HS-5 (cell line): ENCODE results near the gene BLOC1S6.

Experiments
- DNase-seq: peaks from one replicate; pipeline ENCODE4 v3.0.0-alpha.2; 2012; ENCODE audit warnings: low read depth

BLOC1S6 gene, protein sequence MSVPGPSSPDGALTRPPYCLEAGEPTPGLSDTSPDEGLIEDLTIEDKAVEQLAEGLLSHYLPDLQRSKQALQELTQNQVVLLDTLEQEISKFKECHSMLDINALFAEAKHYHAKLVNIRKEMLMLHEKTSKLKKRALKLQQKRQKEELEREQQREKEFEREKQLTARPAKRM

DNA sequence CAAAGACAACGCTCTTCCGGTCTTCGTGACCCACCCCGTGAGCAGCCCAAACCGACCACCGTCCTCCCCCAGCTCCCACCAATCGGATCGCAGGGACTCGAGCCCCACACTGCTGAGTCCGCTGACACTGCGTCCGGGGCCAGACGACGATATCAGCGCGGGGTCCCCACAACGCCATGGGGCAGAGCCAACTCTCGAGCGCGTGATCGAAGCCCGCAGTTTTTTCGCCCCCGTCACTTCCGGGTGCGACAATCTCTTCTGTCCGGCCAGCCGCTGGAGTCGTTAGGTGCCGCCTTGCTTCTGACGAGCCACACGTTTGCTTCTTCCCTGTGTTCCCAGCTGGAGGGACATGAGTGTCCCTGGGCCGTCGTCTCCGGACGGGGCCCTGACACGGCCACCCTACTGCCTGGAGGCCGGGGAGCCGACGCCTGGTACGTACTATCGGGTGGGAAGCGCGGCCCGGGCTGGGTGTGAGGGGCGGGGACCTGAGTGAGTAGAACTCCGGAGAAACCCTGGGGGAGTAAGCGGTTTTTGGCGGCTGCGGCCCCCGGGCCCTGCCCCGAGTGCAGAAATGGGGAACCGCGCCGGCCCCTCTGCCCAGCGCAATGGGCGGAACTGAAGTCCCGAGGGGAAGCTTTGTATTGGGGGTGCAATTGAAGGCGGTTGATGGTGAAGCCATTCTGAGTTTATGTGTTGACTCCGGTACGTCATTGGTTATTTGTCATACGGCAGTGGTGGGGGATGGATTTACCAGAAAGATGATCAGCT, at the start of gene BLOC1S6:
BLOC1S6 (plus strand) TSS at position 285 of the 768 bp plus-strand sequence; CDS start at position 350, 65 bp downstream.
- peak; percentile 79 for DNase-seq

DNA sequence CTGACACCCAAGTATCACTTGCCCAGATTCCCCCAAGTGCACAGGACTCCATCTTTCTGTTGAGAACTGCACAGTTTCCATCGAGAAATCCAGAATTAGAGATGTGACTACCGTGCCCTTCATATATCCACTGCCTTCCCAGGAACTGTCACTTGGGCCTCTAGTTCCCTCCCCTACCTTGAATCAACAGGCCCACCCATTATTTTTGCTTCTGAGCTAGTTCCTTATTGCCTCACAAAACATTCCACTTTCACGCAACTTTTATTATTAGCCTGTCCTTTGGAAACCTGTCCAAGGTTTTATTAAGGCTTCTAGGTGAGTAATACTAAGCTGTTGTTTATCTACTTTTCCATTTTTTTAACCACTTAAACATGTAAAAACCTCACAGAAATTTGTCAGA, 47.5 kb upstream of the BLOC1S6 start:
- no peak for DNase-seq

DNA sequence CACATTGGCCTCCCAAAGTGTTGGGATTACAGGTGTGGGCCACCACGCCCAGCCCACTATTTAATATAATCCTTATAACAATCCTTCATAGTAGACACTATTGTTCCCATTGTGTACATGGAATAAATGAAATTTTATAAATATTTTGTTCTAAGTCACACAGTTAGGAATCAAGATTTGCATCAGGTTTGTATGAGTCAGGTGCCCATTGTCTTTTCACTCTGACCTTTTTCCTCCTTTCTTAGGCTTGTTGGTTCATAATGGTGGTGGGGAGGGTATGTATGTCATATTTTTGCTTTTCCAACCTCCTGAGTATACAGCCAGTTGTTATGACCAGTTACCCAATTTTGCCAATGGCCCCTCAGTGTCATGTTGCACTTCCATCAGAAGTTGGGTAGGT, 46.6 kb upstream of the BLOC1S6 start:
- DNase-seq, result no peak

DNA sequence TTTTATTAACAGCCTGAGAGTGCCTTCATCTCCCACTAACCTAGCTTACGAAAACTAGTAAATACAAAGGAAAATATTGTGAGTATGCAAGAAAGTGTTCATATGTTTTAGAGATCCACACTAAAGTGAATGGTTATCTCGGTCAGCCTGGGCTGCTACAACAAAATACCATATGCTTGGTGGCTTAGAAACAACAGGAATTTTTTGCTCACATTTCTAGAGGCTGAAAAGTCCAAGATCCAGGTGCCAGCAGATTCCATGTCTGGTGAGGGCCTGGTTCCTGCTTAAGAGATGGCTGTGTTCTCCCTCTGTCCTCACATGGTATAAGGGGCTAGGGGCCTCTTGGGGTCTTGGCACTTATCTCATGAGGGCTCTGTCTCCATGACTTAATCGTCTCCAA, 44.1 kb upstream of the BLOC1S6 start:
- no peak for DNase-seq

DNA sequence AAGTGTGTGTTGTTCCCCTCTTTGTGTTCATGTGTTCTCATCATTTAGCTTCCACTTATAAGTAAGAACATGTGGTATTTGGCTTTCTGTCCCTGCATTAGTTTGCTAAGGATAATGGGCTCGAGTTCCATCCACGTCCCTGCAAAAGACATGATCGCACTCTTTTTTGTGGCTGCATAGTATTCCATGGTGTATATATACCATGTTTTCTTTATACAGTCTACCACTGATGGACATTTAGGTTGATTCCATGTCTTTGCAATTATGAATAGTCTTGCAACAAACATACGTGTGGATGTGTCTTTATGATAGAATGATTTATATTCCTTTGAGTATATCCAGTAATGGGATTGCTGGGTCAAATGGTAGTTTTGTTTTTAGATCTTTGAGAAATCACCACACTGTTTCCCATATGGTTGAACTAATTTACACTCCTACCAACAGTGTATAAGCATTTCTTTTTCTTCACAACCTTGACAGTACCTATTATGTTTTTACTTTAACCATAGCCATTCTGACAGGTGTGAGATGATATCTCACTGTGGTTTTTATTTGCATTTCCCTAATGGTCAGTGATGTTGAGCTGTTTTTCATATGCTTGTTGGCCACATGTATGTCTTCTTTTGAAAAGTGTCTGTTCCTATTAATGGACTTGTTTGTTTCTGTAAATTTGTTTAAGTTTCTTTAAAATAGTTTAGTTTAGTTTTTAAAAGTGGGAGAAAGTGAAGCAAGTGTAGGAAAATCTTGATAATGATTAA, 42.7 kb upstream of the BLOC1S6 start:
- no peak for DNase-seq

DNA sequence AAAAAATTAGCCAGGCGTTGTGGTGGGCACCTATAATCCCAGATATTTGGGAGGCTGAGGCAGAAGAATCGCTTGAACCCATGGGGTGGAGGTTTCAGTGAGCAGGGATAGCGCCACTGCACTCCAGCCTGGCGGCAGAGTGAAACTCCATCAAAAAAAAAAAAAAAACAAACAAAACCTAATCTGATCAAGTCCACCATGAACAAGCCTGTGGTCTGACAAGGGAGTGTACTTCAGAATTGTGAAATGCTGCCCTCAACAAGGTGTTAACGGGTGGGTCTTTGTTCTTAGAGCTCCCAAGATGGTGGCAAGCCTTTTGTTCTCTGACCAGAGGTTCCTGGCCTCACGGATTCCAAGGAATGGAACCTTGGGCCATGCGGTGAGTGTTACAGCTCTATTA, 40.4 kb upstream of the BLOC1S6 start:
- DNase-seq, result no peak

DNA sequence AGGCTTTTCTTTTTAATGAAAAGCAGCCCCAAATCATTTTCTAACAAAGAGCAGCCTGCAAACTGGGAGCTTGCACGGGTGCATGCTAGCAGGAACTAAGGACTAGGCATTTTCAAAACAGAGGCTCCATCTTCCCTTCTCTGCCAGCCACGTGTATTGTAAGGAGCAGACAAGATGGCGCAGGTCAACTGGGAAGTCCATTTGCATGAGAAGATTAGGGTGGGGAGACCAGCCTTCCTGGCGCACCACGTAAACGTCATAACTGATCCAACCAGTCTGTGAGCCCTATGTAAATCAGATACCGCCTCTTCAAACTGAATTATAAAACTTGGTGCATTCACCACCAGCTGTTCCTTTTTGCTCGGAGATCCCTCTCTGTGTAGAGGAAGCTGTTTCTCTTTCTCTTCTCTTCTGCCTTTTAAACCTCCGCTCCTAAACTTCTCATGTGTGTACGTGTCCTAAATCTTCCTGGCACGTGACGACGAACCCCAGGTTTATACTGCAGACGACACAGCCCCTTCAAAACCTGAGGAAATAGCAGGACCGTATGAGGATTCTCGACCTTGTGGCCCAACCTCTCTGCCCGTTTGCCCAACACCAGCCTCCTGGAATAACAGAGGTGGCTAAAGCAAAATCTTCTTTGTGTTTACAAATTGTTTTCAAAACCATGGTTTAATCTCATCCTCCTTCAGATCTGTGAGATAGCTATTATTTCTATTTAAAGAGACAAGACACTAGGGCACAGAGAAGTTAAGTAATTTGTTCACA, 38.2 kb upstream of the BLOC1S6 start:
- no peak for DNase-seq

DNA sequence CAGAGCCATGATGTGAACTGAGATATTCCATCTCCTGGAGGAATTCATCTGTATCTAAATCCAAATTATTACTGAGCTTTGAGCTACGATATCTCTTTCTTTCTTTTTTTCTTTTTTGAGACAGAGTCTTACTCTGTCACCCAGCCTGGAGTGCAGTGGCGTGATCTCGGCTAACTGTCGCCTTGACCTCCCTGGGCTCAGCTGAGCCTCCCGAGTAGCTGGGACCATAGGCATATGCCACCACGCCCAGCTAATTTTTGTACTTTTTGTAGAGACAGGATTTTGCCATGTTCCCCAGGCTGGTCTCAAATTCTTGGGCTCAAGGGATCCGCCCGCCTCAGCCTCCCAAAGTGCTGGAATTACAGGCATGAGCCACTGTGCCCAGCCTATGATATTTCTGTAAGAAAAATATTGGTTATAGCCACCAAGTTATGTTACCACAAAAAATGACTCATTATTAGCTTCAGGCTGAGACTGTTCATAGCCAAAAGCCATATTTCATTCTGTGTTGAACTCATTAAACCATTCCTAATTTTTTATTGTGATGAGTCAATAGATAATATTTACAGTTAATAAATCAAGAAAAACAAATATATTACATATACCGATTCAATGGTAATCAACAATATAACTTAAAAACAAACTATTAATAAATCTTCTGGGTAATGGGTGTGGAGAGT, 37.5 kb upstream of the BLOC1S6 start:
- DNase-seq, result no peak

DNA sequence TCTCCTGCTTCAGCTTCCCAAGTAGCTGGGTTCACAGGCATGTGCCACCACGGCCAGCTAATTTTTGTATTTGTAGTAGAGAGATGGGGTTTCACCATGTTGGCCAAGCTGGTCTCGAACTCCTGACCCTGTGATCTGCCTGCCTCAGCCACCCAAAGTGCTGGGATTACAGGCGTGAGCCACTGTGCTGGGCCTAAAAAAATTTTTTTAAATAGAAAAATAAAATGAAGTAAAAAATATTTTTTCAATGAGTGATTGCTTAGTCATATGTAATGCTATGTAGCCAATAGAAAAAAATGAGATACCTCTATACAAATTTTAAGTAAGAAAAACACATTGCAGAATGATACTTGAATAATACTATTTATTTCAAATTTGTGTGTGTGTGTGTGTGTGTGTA, 36.7 kb upstream of the BLOC1S6 start:
- peak; percentile 44 for DNase-seq

DNA sequence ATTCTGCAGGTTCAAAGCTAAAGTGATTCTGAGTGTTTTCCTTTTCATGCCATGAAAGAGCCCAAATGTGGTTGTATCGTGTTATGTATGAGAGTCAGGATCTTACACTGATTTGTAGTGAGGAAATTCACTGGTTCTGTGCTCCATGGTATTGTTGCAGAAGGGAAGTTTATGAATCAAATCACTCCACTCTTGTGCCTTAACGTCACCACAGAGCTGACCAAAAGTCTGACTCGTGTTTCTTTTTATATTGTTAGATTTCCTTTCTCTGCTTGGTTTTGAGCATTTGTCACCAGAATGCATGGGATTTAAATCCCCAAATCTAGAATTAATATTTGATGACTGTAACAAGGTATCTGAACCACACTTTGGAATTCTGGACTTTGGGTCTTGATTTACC, 35.5 kb upstream of the BLOC1S6 start:
- DNase-seq, result peak; percentile 18

DNA sequence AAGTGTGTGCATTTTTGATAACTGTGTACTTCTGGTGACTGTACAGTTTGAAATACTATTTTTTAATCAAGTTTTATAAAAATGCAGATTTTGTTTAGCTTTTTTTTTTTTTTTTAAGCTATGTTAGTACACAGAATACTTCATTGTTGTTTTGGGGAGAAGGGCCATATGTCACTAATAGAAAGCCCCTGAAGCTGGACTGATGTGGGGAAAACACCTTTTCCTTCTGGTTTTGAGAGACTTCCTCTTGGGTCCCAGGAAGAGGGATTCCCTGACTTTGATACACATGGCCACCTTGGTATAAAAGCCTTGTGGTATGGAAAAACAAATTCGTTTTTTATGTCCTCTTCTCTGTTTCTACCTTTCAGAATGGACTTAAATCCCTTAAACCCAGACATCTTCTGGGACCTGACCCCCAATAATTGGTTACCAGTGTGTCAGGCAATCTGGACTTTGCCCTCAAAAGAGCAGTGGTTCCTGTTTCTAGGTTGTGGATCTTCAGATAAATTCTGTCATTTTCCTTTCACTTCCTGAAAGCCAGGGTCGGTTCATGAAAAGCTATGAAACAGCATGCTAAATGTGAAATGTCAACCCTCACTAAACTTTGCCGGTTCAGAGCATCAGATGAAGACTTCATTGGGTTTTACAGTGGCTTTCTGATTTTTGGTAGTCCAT, 31.1 kb upstream of the BLOC1S6 start:
- no peak for DNase-seq

DNA sequence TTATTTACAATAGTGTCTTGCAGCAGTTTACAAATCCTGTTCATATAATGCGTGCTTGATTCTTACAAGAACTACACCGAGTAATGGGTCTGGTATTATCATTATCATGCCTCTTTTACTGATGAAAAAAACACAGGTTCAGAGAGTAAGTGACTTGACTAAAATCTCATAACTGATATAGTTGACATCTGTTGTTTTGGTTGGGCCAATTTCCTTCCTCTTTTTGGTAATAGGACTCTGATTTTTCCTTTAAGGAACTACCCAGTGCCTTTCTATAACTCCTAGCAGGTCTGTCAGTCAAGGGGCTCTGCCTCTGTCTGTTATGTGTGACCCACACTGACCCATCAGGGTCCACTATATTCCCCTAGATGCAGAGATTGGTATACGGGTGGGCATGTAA, 14.6 kb upstream of the BLOC1S6 start:
- no peak for DNase-seq

DNA sequence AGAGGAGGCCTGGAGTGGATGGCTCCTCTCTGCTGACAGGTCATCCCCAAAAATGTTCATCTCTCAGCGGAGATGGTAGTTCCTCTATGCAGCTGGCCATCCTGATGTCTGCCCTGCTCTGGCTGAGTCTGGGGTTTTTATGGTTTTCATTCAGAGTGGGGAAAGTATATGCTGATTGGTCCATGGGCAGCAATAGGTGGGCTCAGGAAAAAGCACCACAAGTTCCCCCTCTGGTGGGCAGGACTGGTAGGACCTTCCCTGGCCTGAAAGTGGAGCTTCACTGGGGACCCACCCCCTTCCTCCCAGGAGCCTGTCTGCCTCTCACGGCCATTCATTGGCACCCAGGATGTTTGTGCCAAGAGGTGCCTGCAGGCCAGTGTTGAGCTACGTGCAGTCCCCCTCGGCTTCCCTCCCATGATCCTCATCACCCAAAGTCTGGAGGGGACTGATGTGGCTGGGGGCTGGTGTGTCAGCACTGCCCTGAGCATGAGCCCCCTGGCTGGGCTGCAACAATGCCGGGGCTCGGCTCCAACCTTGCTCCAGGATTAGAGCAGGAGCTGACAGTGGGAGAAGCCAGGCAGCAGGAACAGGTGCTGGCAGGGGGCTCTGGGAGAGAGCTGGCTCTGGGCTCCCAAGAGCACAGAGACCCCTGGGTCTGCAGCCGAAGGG, 13.1 kb upstream of the BLOC1S6 start:
- no peak for DNase-seq

DNA sequence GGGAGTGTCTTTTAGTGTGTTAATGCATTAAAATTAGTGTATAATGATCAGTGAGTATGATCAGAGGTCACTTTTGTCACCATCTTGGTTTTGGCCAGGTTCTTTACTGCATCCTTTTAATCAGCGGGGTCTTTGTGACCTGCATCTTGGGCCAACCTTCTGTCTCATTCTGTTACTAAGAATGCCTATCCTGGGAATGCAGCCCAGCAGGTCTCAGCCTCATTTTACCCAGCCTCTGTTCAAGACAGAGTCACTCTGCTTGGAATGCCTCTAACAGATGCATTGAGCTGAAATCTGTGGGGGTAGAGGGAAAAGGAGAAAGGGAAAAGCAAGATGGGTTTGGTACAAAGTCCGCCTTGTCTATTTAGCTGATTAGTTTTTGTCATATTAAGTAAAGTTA, 5.3 kb upstream of the BLOC1S6 start:
- DNase-seq, result no peak

DNA sequence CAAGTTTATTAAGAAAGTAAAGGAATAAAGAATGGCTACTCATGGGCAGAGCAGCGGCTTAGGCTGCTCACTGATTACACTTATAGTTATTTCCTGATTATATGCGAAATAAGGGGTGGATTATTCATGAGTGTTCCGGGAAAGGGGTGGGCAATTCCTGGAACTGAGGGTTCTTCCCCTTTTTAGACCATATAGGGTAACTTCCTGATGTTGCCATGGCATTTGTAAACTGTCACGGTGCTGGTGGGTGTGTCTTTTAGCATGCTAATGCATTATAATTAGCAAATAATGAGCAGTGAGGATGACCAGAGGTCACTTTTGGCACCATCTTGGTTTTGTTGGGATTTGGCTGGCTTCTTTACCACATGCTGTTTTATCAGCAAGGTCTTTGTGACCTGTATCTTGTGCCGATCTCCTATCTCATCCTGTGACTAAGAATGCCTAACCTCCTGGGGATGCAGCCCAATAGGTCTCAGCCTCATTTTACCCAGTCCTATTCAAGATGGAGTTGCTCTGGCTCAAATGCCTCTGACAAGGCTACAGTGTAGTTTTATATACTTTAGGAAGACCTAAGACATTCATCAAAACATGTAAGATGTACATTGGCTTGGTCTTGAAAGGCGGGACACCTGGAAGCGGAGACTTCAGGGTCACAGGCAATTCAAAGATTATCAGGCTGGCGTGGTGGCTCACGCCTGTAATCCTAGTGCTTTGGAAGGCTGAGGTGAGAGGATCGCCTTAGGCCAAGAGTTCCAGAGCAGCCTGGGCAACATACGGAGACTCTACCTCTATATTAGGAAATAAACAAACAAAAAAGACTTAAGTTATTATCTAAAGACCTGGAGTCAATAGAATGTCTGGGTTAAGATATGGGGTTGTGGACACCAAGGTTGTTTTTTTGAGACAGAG, 3.2 kb upstream of the BLOC1S6 start:
- no peak for DNase-seq

DNA sequence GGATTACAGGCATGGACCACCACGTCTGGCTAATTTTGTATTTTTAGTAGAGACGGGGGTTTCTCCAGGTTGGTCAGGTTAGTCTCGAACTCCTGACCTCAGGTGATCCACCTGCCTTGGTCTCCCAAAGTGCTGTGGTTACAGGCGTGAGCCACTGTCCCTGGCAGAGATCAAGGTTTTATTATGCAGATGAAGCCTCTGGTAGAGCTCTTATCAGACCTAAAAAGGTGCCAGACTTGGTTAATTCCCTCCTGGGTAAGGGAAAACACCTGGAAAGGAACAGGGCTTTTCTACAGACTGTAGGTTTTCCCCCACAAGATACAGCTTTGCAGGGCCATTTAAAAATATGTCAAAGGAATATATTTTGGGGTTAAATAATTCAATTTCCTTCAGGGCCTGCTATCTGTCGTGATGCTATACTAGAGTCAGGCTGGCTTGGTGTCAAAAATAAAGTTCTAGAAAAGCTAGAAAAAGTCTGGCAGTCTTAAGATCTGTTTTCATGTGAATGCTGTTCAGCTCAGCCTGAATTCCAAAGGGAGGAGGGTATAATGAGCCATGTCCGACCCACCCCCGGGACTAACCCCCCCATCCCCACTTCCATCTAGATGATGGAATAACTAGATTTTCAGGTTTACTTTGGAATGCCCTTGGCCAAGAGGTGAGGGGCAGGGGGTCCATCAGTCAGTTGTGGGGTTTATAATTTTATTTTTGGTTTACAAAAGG, 1.9 kb upstream of the BLOC1S6 start:
- DNase-seq, result no peak

DNA sequence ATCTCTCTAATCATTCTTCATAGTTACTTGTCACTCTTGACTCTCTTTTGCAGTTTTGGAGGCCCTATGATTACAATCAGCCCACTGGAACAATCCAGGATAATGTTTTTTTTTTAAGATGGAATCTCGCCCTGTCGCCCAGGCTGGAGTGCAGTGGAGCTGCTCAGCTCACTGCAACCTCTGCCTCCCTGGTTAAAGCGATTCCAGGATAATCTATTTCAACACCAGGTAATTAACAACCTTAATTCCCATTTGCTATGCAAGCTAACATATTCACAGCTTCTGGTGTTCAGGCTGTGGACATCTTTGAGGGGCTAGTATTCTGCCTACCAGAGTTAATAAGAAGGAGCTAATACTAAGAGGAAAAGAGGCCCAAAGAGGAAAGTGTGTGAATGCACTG, 1.1 kb upstream of the BLOC1S6 start:
- no peak for DNase-seq

DNA sequence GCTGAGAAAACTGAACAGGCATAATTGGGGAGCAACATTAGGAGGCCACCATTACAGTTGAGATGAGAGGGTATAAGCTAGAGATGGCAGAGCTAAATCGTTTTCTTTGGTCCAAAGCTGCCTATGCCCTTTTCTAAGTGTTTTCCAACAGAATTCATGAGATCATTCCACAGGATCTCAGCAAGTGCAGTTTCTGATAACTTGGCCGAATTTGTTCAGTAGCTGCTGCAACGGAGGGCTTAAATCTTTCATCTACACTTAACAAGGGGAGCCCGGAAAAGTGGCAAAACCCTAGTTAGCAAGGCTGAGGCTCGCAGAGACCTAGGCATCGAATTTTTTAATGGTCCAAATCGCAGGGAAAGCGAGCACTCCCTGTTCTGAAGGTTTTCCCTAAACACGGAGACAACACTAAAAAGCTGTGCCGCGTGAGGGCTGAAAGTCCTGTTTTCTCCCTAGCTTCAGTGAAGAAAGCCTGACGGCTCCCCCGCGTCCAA, 531 bp upstream of the BLOC1S6 start:
- DNase-seq, result no peak

DNA sequence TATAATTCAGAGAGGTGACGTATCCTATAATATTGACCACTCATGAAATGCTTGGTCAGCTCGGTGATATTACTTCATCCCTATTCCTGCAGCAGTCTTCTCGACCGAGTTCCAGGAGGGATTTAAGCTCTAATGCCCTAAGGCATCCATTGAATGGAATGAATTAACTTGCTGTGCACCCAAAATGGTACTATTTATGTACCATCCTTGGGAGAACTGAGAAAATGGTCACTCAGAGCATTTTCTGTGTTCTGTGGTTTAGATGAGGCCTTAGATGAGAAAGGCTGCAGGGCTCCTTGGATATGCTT, 638 bp downstream of the BLOC1S6 start:
- no peak for DNase-seq
